H1 (cell line): Measurements from ENCODE around the gene ZNF609. TPM values are rescaled to one million over a fixed set of nuclear protein-coding genes. Genes with fewer than 3 reads are reported as not detected.

Experiments
- CTCF ChIA-PET: fragments of 300-600 bp; sonication (Branson Sonifier 250); formaldehyde crosslinking; loops from one replicate; lab custom pipeline; 2021; ENCODE audit not compliant: partially characterized antibody; lab: Charles Lee
- POLR2A ChIA-PET: fragments of 300-600 bp; sonication (Branson Sonifier 250); formaldehyde crosslinking; loops from one replicate; lab custom pipeline; 2021; ENCODE audit warnings: inconsistent platforms; ENCODE audit not compliant: partially characterized antibody; lab: Charles Lee
- DNase-seq, 2 experiments: peaks; one replicate each; pipeline versions ENCODE4 v3.0.0 to v3.0.0-alpha.2; 2010 to 2022; ENCODE audit warnings: low spot score in 2 of 2, low read depth in 1 of 2, mixed read lengths in 1 of 2
- FAIRE-seq: peaks from 2 replicates; lab custom pipeline; 2011; peaks lifted over from hg19 to GRCh38; lab: Jason Lieb, UNC
- H2AFZ ChIP-seq: 2 replicates; pipeline ENCODE4 v1.8.1; 2012; ENCODE audit warnings: low read length, inconsistent platforms
- H2AK5ac ChIP-seq: 2 replicates; pipeline ENCODE4 v1.6.1; 2013; ENCODE audit warnings: low read depth, low read length
- H2BK120ac ChIP-seq: replicated peaks from 2 replicates; pipeline ENCODE3; 2013; ENCODE audit warnings: low read depth, low read length, inconsistent platforms
- H2BK12ac ChIP-seq: 2 replicates; pipeline ENCODE4 v1.6.1; 2013; ENCODE audit warnings: low read depth, low read length
- H2BK15ac ChIP-seq: 2 replicates; pipeline ENCODE4 v1.6.1; 2013; ENCODE audit warnings: low read length
- H2BK20ac ChIP-seq: 2 replicates; pipeline ENCODE4 v1.6.1; 2013; ENCODE audit warnings: low read length
- H2BK5ac ChIP-seq: 2 replicates; pipeline ENCODE4 v1.6.1; 2013; ENCODE audit warnings: low read depth, low read length
- H3K14ac ChIP-seq: 2 replicates; pipeline ENCODE4 v1.6.1; 2013; ENCODE audit warnings: inconsistent platforms; ENCODE audit not compliant: insufficient read length
- H3K18ac ChIP-seq: 2 replicates; pipeline ENCODE4 v1.6.1; 2013; ENCODE audit warnings: low read length; ENCODE audit errors: extremely low read depth
- H3K23ac ChIP-seq: 2 replicates; pipeline ENCODE4 v1.6.1; 2013; ENCODE audit warnings: inconsistent platforms; ENCODE audit not compliant: insufficient read length
- H3K23me2 ChIP-seq: 2 replicates; pipeline ENCODE4 v1.6.1; 2013; ENCODE audit warnings: low read depth, low read length
- H3K27ac ChIP-seq: 2 replicates; pipeline ENCODE4 v1.6.1; 2011; ENCODE audit warnings: low read depth, low read length, inconsistent platforms
- H3K27me3 ChIP-seq, 4 experiments: replicated peaks in 1 of 4; 1 replicate in 1 of 4; 2 replicates in 3 of 4; pipeline versions ENCODE4 v1.6.1 to v1.8.1; 2011 to 2013; ENCODE audit warnings: low read length in 3 of 4, mild to moderate bottlenecking in 3 of 4, inconsistent platforms in 2 of 4, mixed read lengths in 2 of 4, moderate library complexity in 1 of 4; ENCODE audit not compliant: control insufficient read depth in 3 of 4, insufficient read depth in 3 of 4; ENCODE audit errors: extremely low read depth in 1 of 4
- H3K36me3 ChIP-seq, 4 experiments: 2 replicates each; pipeline versions ENCODE4 v1.6.1 to v1.8.1; 2011 to 2013; ENCODE audit warnings: mild to moderate bottlenecking in 4 of 4, low read length in 3 of 4, moderate library complexity in 2 of 4, control low read depth in 1 of 4, inconsistent platforms in 1 of 4; ENCODE audit not compliant: insufficient read depth in 4 of 4, control insufficient read depth in 2 of 4
- H3K4ac ChIP-seq: replicated peaks from 2 replicates; pipeline ENCODE3; 2013; ENCODE audit warnings: low read length, low read depth, mixed read lengths, inconsistent platforms; ENCODE audit not compliant: insufficient read length
- H3K4me1 ChIP-seq, 4 experiments: replicated peaks in 1 of 4; 1 replicate in 1 of 4; 2 replicates in 3 of 4; pipeline versions ENCODE4 v1.6.1 to v1.8.1; 2011 to 2013; ENCODE audit warnings: low read length in 3 of 4, inconsistent platforms in 2 of 4, mixed read lengths in 1 of 4; ENCODE audit not compliant: insufficient read depth in 4 of 4, control insufficient read depth in 3 of 4
- H3K4me2 ChIP-seq, 2 experiments: 2 replicates each; pipeline versions ENCODE4 v1.6.1 to v1.8.1; 2011 to 2013; ENCODE audit warnings: low read depth in 2 of 2, low read length in 2 of 2, control low read depth in 1 of 2, inconsistent platforms in 1 of 2, mild to moderate bottlenecking in 1 of 2; ENCODE audit not compliant: insufficient read depth in 1 of 2
- H3K4me3 ChIP-seq, 4 experiments: fragments of 200-600, 300-600 bp in 1 of 4; sonication (generic), shearing (Covaris generic), sonication (Bioruptor Twin) in 1 of 4; 2 replicates each; pipeline versions ENCODE4 v1.5.1 to v1.8.1; 2011 to 2016; ENCODE audit warnings: low read length in 4 of 4, low read depth in 3 of 4, control low read depth in 2 of 4, inconsistent platforms in 2 of 4, mild to moderate bottlenecking in 2 of 4, mixed read lengths in 1 of 4, moderate library complexity in 1 of 4; ENCODE audit not compliant: insufficient read depth in 2 of 4; ENCODE audit errors: extremely low read depth in 1 of 4
- H3K56ac ChIP-seq: replicated peaks from 2 replicates; pipeline ENCODE3; 2013; ENCODE audit warnings: low read depth, mild to moderate bottlenecking, mixed read lengths, low read length, inconsistent platforms; ENCODE audit not compliant: insufficient read length
- H3K79me1 ChIP-seq: 2 replicates; pipeline ENCODE4 v1.6.1; 2013; ENCODE audit warnings: low read depth, low read length, control low read depth
- H3K79me2 ChIP-seq, 2 experiments: 2 replicates each; pipeline versions ENCODE4 v1.6.1 to v1.8.1; 2012 to 2013; ENCODE audit warnings: low read length in 2 of 2, mild to moderate bottlenecking in 2 of 2, inconsistent platforms in 1 of 2; ENCODE audit not compliant: insufficient read depth in 2 of 2, control insufficient read depth in 1 of 2
- H3K9ac ChIP-seq, 4 experiments: replicated peaks in 1 of 4; 1 replicate in 1 of 4; 2 replicates in 3 of 4; pipeline versions ENCODE4 v1.6.1 to v1.8.1; 2011 to 2013; ENCODE audit warnings: low read depth in 3 of 4, low read length in 3 of 4, control low read depth in 2 of 4, mild to moderate bottlenecking in 2 of 4, moderate library complexity in 2 of 4, inconsistent platforms in 1 of 4; ENCODE audit errors: extremely low read depth in 1 of 4
- H3K9me3 ChIP-seq, 2 experiments: 2 replicates each; pipeline versions ENCODE4 v1.6.1 to v1.8.1; 2012 to 2013; ENCODE audit warnings: mild to moderate bottlenecking in 2 of 2, moderate library complexity in 2 of 2, control low read depth in 1 of 2, inconsistent platforms in 1 of 2, low read depth in 1 of 2, low read length in 1 of 2, mixed read lengths in 1 of 2; ENCODE audit not compliant: insufficient read depth in 2 of 2
- H4K20me1 ChIP-seq, 2 experiments: replicated peaks in 1 of 2; 2 replicates each; pipeline versions ENCODE3 to v1.8.1; 2011 to 2013; ENCODE audit warnings: inconsistent platforms in 2 of 2, low read length in 2 of 2, mild to moderate bottlenecking in 1 of 2; ENCODE audit not compliant: insufficient read depth in 2 of 2, control insufficient read depth in 1 of 2
- H4K5ac ChIP-seq: 2 replicates; pipeline ENCODE4 v1.6.1; 2013; ENCODE audit warnings: low read length, low read depth, mixed read lengths, inconsistent platforms; ENCODE audit not compliant: insufficient read length
- H4K8ac ChIP-seq: 2 replicates; pipeline ENCODE4 v1.8.0; 2013; ENCODE audit warnings: mild to moderate bottlenecking, moderate library complexity, low read length, inconsistent platforms; ENCODE audit not compliant: insufficient read depth; ENCODE audit errors: extremely low read depth
- H4K91ac ChIP-seq: replicated peaks from 2 replicates; pipeline ENCODE3; 2013; ENCODE audit warnings: low read length, mixed read lengths, inconsistent platforms; ENCODE audit not compliant: insufficient read length
- ATF3 ChIP-seq: IDR thresholded peaks from 2 replicates; pipeline ENCODE4 v1.6.1; 2011; ENCODE audit warnings: low read depth, mild to moderate bottlenecking, low read length; ENCODE audit not compliant: insufficient read depth
- BCL11A ChIP-seq, 2 experiments: IDR thresholded peaks; one replicate each; pipeline ENCODE4 v1.6.1; 2011; ENCODE audit warnings: low read depth in 2 of 2, low read length in 2 of 2, mild to moderate bottlenecking in 2 of 2
- CBX5 ChIP-seq: fragments of 300-800, 300-1000 bp; sonication (generic); IDR thresholded peaks from 2 replicates; pipeline ENCODE4 v1.7.1; 2016; ENCODE audit warnings: antibody characterized with exemption, low read length, low read depth
- CEBPB ChIP-seq: IDR thresholded peaks from 2 replicates; pipeline ENCODE4 v1.6.1; 2012; ENCODE audit warnings: low read depth, low read length
- JUN ChIP-seq: IDR thresholded peaks from 2 replicates; pipeline ENCODE4 v1.6.1; 2011; ENCODE audit warnings: low read depth, mild to moderate bottlenecking, improper control_type of control experiment, low read length
- JUND ChIP-seq: IDR thresholded peaks from 2 replicates; pipeline ENCODE4 v1.6.1; 2011; ENCODE audit warnings: mild to moderate bottlenecking, improper control_type of control experiment, low read length
- KDM4A ChIP-seq: IDR thresholded peaks from one replicate; pipeline ENCODE4 v1.7.1; 2012; ENCODE audit warnings: low read depth, mild to moderate bottlenecking, moderate library complexity, low read length, inconsistent platforms; ENCODE audit not compliant: severe bottlenecking
- PHF8 ChIP-seq: fragments of 200-600 bp; sonication (generic); conservative IDR thresholded peaks from 2 replicates; pipeline ENCODE4 v1.7.1; 2012; ENCODE audit warnings: low read depth, mild to moderate bottlenecking, inconsistent platforms, low read length, moderate library complexity
- POLR2A ChIP-seq, 2 experiments: IDR thresholded peaks; 1 replicate in 1 of 2; 2 replicates in 1 of 2; pipeline ENCODE4 v1.6.1; 2011; ENCODE audit warnings: low read depth in 2 of 2, low read length in 2 of 2, mild to moderate bottlenecking in 2 of 2; ENCODE audit errors: control extremely low read depth in 1 of 2
- POU5F1 ChIP-seq: IDR thresholded peaks from 2 replicates; pipeline ENCODE4 v1.6.1; 2011; ENCODE audit warnings: low read depth, mild to moderate bottlenecking, low read length, moderate library complexity
- WGBS, 2 experiments: shearing (Covaris generic) in 1 of 2; methylation state at CpG; one replicate each; pipeline versions ENCODE4 v1.1.6 to v1.1.7; 2013 to 2015; ENCODE audit warnings: low lambda C conversion rate in 2 of 2, mixed read lengths in 2 of 2, inconsistent platforms in 1 of 2, low coverage in 1 of 2, missing lambda C conversion rate in 1 of 2; ENCODE audit not compliant: insufficient replicate concordance in 2 of 2, insufficient coverage in 1 of 2, insufficient read length in 1 of 2; ENCODE audit errors: extremely low coverage in 1 of 2, missing lambda C conversion rate in 1 of 2; 5-methylcytosine and 5-hydroxymethylcytosine counted together
- polyA plus RNA-seq, 7 experiments: library from polyadenylated mRNA; depleted of rRNA in 3 of 7; stranded (reverse) in 5 of 7; unstranded in 2 of 7; fragments of >200 nt in 5 of 7; fragments of 200-250 nt in 2 of 7; gene quantifications; 1 replicate in 5 of 7; 2 replicates in 1 of 7; 4 replicates in 1 of 7; pipeline versions ENCODE4 v1.2.1 to v1.2.3, GENCODE V29; 2011 to 2013; ENCODE audit warnings: missing spikeins in 2 of 7, mixed read lengths in 2 of 7
- total RNA-seq: library from RNA; stranded (reverse); fragmentation: NEBNext Ultra II Directional; extraction: Animal tissue kit (Norgen Biotek cat#: 25700); gene quantifications from 2 replicates; pipeline ENCODE4 v1.2.1, GENCODE V29; 2021

ZNF609 gene
- total and polyA plus RNA-seq, 2 of the 8 experiments (the other 6 are each of a cell fraction or from before 2014, with no cell fraction given) = 15.5 to 47.8 TPM

- FAIRE-seq (no peak), DNase-seq (no peak)
- WGBS, 2 experiments = 92% methylated on average over 2 of the region's 2 CpGs; no CpG with 5 or more reads in 1 of the 2 experiments
- Histone ChIP-seq H3K9me3 (no peaks in the 10 kb centered on the region), H2BK12ac (no peak overlapping the region), H3K27ac (no peak overlapping the region), H2AK5ac (no peak overlapping the region), H2BK120ac (no peak overlapping the region), H3K79me1 (peaks cover 6% of the 10 kb centered on the region; the same call in 1 of the 2 replicates), H3K18ac (no peak overlapping the region), H3K56ac (no peak overlapping the region), H4K20me1 (peaks cover 3 to 4% of the 10 kb centered on the region in 2 experiments), H2AFZ (no peak overlapping the region), H3K4me1 (peaks cover 0 to 2% (median under 1%) of the 10 kb centered on the region in 4 experiments; a peak in 3 of 7 replicates), H3K27me3 (no peaks in the 10 kb centered on the region), H3K79me2 (peaks cover 0 to 80% of the 10 kb centered on the region in 2 experiments; a peak in 2 of 4 replicates), H4K5ac (no peak overlapping the region), H4K91ac (no peak overlapping the region), H2BK20ac (no peak overlapping the region), H3K4ac (no peak overlapping the region), H3K23ac (no peak overlapping the region), H3K23me2 (no peaks in the 10 kb centered on the region; the same call in none of the 2 replicates), H2BK5ac (no peak overlapping the region), H3K36me3 (no peaks in the 10 kb centered on the region), H3K9ac (no peak overlapping the region), H3K4me2 (no peak overlapping the region), H2BK15ac (no peak overlapping the region), H3K14ac (no peak overlapping the region), H4K8ac (no peak overlapping the region), H3K4me3 (no peak overlapping the region)
- ChIA-PET POLR2A (no interaction called here), CTCF (interaction anchor here (0.6 to 1.2 kb wide), 4 partner anchors 32 to 133 kb away, joined by 3 to 5 read pairs (median 3); no protein-coding TSS in a partner anchor)
- TF ChIP-seq JUND = no peak
- no peak for TF ChIP-seq POLR2A (IDR thresholded peaks at IDR 0.05; ENCODE audit: control extremely low read depth in 1 of 2, low read depth in 2 of 2, low read length in 2 of 2)
- no peak for TF ChIP-seq PHF8
- no peak for TF ChIP-seq BCL11A (IDR thresholded peaks at IDR 0.05; ENCODE audit: low read depth in 2 of 2, low read length in 2 of 2)
- TF ChIP-seq KDM4A = no peak
- TF ChIP-seq CEBPB = no peak
- TF ChIP-seq JUN = no peak
- TF ChIP-seq ATF3 = no peak
- no peak for TF ChIP-seq CBX5
- no peak for TF ChIP-seq POU5F1
Measured at GRCh38 chr15:64559243-64559642, 98.9 kb downstream of the ZNF609 start.
